A549 (cell line): ENCODE results near the gene DCAF15. TPM values are rescaled to one million over a fixed set of nuclear protein-coding genes. Genes with fewer than 3 reads are reported as not detected.

Experiments used
- ATAC-seq, 2 experiments: fragments of 200-7000 bp in 1 of 2; fragments of >200 bp in 1 of 2; cut with Nextera tagmentation in 1 of 2; cut with Tn5 transposase in 1 of 2; 3 replicates each; pipeline versions ENCODE4 v1.8.0 to v1.9.1; 2018 to 2020; ENCODE audit warnings: mild to moderate bottlenecking in 1 of 2, moderate library complexity in 1 of 2
- CTCF ChIA-PET: fragments of 300-600 bp; sonication (Branson Sonifier 250); formaldehyde crosslinking; extraction: SDS; loops from one replicate; lab custom pipeline; 2021; ENCODE audit warnings: antibody characterized with exemption, inconsistent platforms; lab: Yijun Ruan, JAX
- POLR2A ChIA-PET: fragments of 350-600 bp; formaldehyde crosslinking; extraction: SDS; loops from one replicate; lab custom pipeline; 2021; ENCODE audit warnings: antibody characterized with exemption, inconsistent platforms; lab: Yijun Ruan, JAX
- DNase-seq, 2 experiments: peaks; one replicate each; pipeline versions ENCODE4 v3.0.0 to v3.0.0-alpha.2; 2011 to 2016; ENCODE audit warnings: low read depth in 1 of 2, low spot score in 1 of 2
- FAIRE-seq: peaks from 2 replicates; lab custom pipeline; 2011; peaks lifted over from hg19 to GRCh38; lab: Jason Lieb, UNC
- H3K27ac ChIP-seq, 2 experiments: fragments of >200 bp; sonication (Bioruptor Twin); formaldehyde crosslinking; 3 replicates each; pipeline ENCODE4 v1.5.1; 2016 to 2017
- H3K4me1 ChIP-seq: fragments of >200 bp; sonication (Bioruptor Twin); formaldehyde crosslinking; 3 replicates; pipeline ENCODE4 v1.6.1; 2016
- H3K4me2 ChIP-seq: fragments of >200 bp; sonication (Bioruptor Twin); formaldehyde crosslinking; 3 replicates; pipeline ENCODE4 v1.6.1; 2016
- H3K4me3 ChIP-seq: fragments of >200 bp; sonication (Bioruptor Twin); formaldehyde crosslinking; 3 replicates; pipeline ENCODE4 v1.5.1; 2016
- H3K9me3 ChIP-seq: fragments of >200 bp; sonication (Bioruptor Twin); formaldehyde crosslinking; 3 replicates; pipeline ENCODE4 v1.6.1; 2016
- CBX2 ChIP-seq: fragments of 200-600 bp; sonication (generic); IDR thresholded peaks from 2 replicates; pipeline ENCODE4 v1.6.1; 2016; ENCODE audit warnings: low read depth, mild to moderate bottlenecking, borderline replicate concordance
- CHD4 ChIP-seq: fragments of 200-600 bp; sonication (generic); IDR thresholded peaks from 2 replicates; pipeline ENCODE4 v1.6.1; 2016; ENCODE audit warnings: antibody characterized with exemption, mild to moderate bottlenecking, borderline replicate concordance
- E2F6 ChIP-seq: IDR thresholded peaks from 2 replicates; pipeline ENCODE4 v1.6.1; 2012; ENCODE audit warnings: low read depth, borderline replicate concordance
- ELK1 ChIP-seq: fragments of 150-350 bp; IDR thresholded peaks from 2 replicates; pipeline ENCODE4 v1.6.1; 2014; ENCODE audit warnings: low read depth, mild to moderate bottlenecking, low read length
- EP300 ChIP-seq, 2 experiments: fragments of >200 bp; sonication (Bioruptor Twin); formaldehyde crosslinking; IDR thresholded peaks; 2 replicates in 1 of 2; 3 replicates in 1 of 2; pipeline ENCODE4 v1.6.1; 2016 to 2017
- FOSL2 ChIP-seq, 2 experiments: fragments of 450-650 bp in 1 of 2; fragments of >200 bp in 1 of 2; sonication (Bioruptor Twin) in 1 of 2; formaldehyde crosslinking; IDR thresholded peaks; 2 replicates each; pipeline versions ENCODE4 v1.5.0 to v1.6.1; 2016 to 2020; ENCODE audit warnings: mild to moderate bottlenecking in 1 of 2, moderate library complexity in 1 of 2
- FOXS1 ChIP-seq: fragments of 250-450 bp; sonication (Bioruptor Pico); IDR thresholded peaks from 2 replicates; pipeline ENCODE4 v1.5.0; 2020; ENCODE audit warnings: mild to moderate bottlenecking, moderate library complexity
- GATA3 ChIP-seq: IDR thresholded peaks from 2 replicates; pipeline ENCODE4 v1.6.1; 2012; ENCODE audit warnings: borderline replicate concordance
- HDAC2 ChIP-seq: fragments of 200-600 bp; sonication (generic); IDR thresholded peaks from 2 replicates; pipeline ENCODE4 v1.6.1; 2016
- HOXA7 ChIP-seq: fragments of 250-450 bp; sonication (Bioruptor Pico); IDR thresholded peaks from 2 replicates; pipeline ENCODE4 v1.5.0; 2020; ENCODE audit warnings: mild to moderate bottlenecking, moderate library complexity
- MAX ChIP-seq: IDR thresholded peaks from 2 replicates; pipeline ENCODE4 v1.6.1; 2012
- MAZ ChIP-seq: fragments of 150-350 bp; IDR thresholded peaks from 2 replicates; pipeline ENCODE4 v1.6.1; 2014; ENCODE audit warnings: antibody characterized with exemption, low read depth, low read length, borderline replicate concordance
- MYC ChIP-seq: IDR thresholded peaks from 2 replicates; pipeline ENCODE4 v1.6.1; 2012; ENCODE audit warnings: mild to moderate bottlenecking, inconsistent platforms, low read length, improper control_type of control experiment, borderline replicate concordance
- NR3C1 ChIP-seq: fragments of >200 bp; sonication (Bioruptor Twin); formaldehyde crosslinking; IDR thresholded peaks from 3 replicates; pipeline ENCODE4 v1.6.1; 2017
- POLR2AphosphoS2 ChIP-seq: conservative IDR thresholded peaks from 2 replicates; pipeline ENCODE4 v1.6.1; 2012; ENCODE audit warnings: low read length, improper control_type of control experiment, inconsistent platforms
- REST ChIP-seq: fragments of 200-600 bp; sonication (generic); IDR thresholded peaks from 2 replicates; pipeline ENCODE4 v1.6.1; 2016; ENCODE audit warnings: antibody characterized with exemption, mild to moderate bottlenecking, moderate library complexity
- RNF2 ChIP-seq: fragments of 200-600 bp; sonication (generic); IDR thresholded peaks from 2 replicates; pipeline ENCODE4 v1.6.1; 2016; ENCODE audit warnings: low read depth, mild to moderate bottlenecking, antibody characterized with exemption, moderate library complexity, borderline replicate concordance
- SREBF2 ChIP-seq: fragments of 450-650 bp; IDR thresholded peaks from 2 replicates; pipeline ENCODE4 v1.6.1; 2014; ENCODE audit warnings: mild to moderate bottlenecking, moderate library complexity
- ZNF302 ChIP-seq: fragments of 250-450 bp; sonication (Bioruptor Pico); IDR thresholded peaks from 2 replicates; pipeline ENCODE4 v1.9.0; 2021; ENCODE audit warnings: inconsistent platforms, mild to moderate bottlenecking, moderate library complexity
- WGBS: methylation state at CpG from one replicate; pipeline ENCODE4 v1.1.6; 2017; ENCODE audit errors: missing lambda C conversion rate; 5-methylcytosine and 5-hydroxymethylcytosine counted together
- polyA plus RNA-seq, 4 experiments: library from polyadenylated mRNA; depleted of rRNA in 3 of 4; stranded (reverse); fragments of >200 nt; fragmentation: RNase III in 1 of 4; extraction: RNeasy Plus Mini Kit Qiagen cat#74134 plus additional on column Dnase treatment in 1 of 4; gene quantifications; 2 replicates in 3 of 4; 3 replicates in 1 of 4; pipeline ENCODE4 v1.2.3, GENCODE V29; 2011 to 2017
- TF ChIP-seq, protein P1 (sequence below): fragments of >200 bp; sonication (Bioruptor Twin); formaldehyde crosslinking; IDR thresholded peaks from 3 replicates; pipeline ENCODE4 v1.6.1; 2016
- TF ChIP-seq, protein P2 (sequence below): fragments of >200 bp; sonication (Bioruptor Twin); formaldehyde crosslinking; IDR thresholded peaks from 2 replicates; pipeline ENCODE4 v1.6.1; 2016

The DCAF15 gene
- polyA plus RNA-seq, 2 of the 4 experiments (the other 2 are of a cell fraction): 10.2 to 23.0 TPM

DNA sequence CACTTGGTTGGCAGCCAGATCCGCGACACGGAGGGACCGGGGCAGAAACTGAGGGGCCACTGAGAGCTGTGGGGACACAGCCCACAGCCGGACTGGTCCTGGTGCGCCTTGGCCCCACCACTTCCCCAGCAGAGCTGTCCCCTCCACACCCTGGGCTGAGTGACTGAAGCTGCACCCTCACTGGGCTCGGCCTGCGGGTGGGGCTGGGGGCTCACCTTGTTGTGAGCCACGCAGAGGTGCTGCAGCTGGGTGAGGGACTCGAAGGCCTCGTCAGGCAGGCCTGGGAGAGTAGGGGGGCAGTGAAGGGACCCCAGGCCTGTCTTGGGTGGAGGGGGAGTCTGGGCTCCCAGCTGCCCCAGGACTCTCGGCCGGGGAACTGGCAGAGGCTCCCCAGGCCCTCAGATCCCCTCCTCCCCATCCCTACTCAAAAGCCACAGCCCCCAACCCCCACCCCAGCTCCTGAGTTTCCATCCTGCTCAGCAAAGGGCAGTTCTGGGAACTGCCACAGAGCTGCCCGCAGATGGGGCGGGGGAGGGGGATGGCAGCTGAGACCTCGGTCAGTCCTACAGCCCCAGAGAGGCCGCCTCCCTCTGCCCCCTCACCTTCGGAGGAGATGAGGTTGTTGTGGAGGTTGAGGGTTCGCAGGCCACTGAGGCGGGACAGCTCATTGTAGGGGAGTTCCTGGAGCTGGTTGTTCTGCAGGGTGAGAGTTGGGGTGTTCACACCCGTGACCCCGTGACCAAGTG lies 16.4 kb upstream of the DCAF15 start:
- CTCF ChIA-PET: interaction anchor here (1.1 kb wide), 1 partner anchor 14 kb away, joined by 4 read pairs; no protein-coding TSS in a partner anchor
- no peak for TF ChIP-seq RNF2
- FAIRE-seq (no peak), ATAC-seq (no peak; a peak in 1 of 6 replicates), DNase-seq (no peak)
- Histone ChIP-seq H3K4me2 (no peak overlapping the region), H3K4me1 (peaks cover 8% of the 10 kb centered on the region; the same call in 1 of the 3 replicates), H3K27ac (no peak overlapping the region), H3K9me3 (no peaks in the 10 kb centered on the region), H3K4me3 (no peak overlapping the region)
- POLR2A ChIA-PET: no interaction called here
- WGBS: 94% methylated on average over 13 of the region's 22 CpGs

DNA sequence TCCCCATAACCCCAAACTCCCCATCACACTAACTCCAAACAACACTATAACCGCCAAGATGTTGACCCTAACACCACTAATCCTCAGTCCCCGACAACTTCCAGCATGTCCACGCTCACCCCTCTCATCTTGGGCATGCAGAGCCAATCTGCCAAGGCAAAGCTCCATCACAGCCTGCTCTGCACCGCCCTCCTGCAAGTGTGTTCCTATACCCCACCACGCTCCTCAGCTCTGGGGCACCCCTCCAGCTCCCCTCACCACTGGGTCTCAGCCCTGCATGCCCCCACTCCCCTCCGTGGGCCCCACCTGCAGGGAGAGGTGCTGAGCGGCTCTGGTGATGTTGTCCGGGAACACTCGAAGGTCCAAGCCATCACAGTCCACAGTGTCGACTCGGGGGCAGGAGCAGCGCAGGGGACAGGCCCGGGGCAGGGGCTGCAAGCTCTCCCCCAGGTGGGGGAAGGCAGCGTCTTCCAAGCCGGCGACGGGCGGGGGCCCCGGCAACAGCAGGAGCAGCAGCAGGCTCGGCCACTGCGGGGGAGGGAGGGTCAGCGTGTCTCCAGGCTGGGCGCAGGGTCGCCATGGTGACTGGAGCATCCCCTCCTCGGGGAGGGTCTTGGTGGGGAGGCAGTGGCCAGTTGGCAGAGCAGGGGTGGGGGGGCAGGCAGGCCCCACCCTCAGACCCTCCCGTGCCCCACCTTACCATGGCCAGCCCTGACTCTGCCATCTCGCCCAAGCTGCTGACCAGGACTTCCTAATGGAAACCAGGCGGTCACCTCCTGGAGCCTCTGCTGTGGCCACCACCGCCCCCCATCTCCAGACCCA lies 14.6 kb upstream of the DCAF15 start:
- 44% methylated on average over 7 of the region's 29 CpGs for WGBS
- no peak for TF ChIP-seq MAZ
- no peak for TF ChIP-seq HDAC2
- TF ChIP-seq SREBF2: no peak
- TF ChIP-seq CHD4: no peak
- TF ChIP-seq CBX2: no peak
- no peak for TF ChIP-seq EP300 (IDR thresholded peaks at IDR 0.05)
- no peak for TF ChIP-seq MAX
- no peak for TF ChIP-seq HOXA7 (CRISPR knock-in tag)
- H3K4me2 ChIP-seq: peak overlapping the region; percentile 48
- ATAC-seq (peak; percentile 43 to 60; a peak in 4 of 6 replicates), FAIRE-seq (no peak), DNase-seq (no peak)
- ChIA-PET POLR2A (interaction anchor here (0.6 kb wide), 1 partner anchor 144 kb away, joined by 8 read pairs; no protein-coding TSS in a partner anchor), CTCF (no interaction called here)
- no peaks in the 10 kb centered on the region for H3K9me3 ChIP-seq
- H3K4me3 ChIP-seq: no peak overlapping the region
- peak overlapping the region in 1 of 2 experiments; percentile 66; a peak in 3 of 6 replicates for H3K27ac ChIP-seq
- H3K4me1 ChIP-seq: peaks cover 8% of the 10 kb centered on the region; the same call in 1 of the 3 replicates

- FAIRE-seq (no peak), DNase-seq (no peak), ATAC-seq (peak; percentile 15 to 57; a peak in 3 of 6 replicates)
- Histone ChIP-seq H3K4me1 (peaks cover 8% of the 10 kb centered on the region; the same call in 1 of the 3 replicates), H3K27ac (peak within 1 kb of the TSS in 1 of 2 experiments; percentile 66; a peak in 3 of 6 replicates), H3K4me2 (peak within 1 kb of the TSS; percentile 48), H3K4me3 (no peak within 1 kb of the TSS), H3K9me3 (no peaks in the 10 kb centered on the region)
- ChIA-PET CTCF (interaction anchor here (1.1 kb wide), 1 partner anchor 20 kb away, joined by 3 read pairs; no protein-coding TSS in a partner anchor), POLR2A (no interaction called here)
- WGBS: 58% methylated on average over 2 of the region's 21 CpGs
- TF ChIP-seq REST (no peak), MYC (no peak), NR3C1 (no peak), GATA3 (no peak), ELK1 (no peak), ZNF302 (CRISPR knock-in tag) (no peak), FOXS1 (CRISPR knock-in tag) (no peak), FOSL2 (IDR thresholded peaks at IDR 0.05) (no peak), FOSL2 (CRISPR knock-in tag; IDR thresholded peaks at IDR 0.05) (no peak), POLR2AphosphoS2 (no peak), E2F6 (no peak)
- TF ChIP-seq, protein P1, sequence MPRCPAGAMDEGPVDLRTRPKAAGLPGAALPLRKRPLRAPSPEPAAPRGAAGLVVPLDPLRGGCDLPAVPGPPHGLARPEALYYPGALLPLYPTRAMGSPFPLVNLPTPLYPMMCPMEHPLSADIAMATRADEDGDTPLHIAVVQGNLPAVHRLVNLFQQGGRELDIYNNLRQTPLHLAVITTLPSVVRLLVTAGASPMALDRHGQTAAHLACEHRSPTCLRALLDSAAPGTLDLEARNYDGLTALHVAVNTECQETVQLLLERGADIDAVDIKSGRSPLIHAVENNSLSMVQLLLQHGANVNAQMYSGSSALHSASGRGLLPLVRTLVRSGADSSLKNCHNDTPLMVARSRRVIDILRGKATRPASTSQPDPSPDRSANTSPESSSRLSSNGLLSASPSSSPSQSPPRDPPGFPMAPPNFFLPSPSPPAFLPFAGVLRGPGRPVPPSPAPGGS: no peak
- TF ChIP-seq, protein P2, sequence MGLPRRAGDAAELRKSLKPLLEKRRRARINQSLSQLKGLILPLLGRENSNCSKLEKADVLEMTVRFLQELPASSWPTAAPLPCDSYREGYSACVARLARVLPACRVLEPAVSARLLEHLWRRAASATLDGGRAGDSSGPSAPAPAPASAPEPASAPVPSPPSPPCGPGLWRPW: no peak
These were observed 13.8 kb upstream of the DCAF15 start, which contains the start of gene PODNL1 for GRCh38 chr19:13938301-13939064. Gene PODNL1, minus strand, starts transcription at chr19:13938417. Its CDS starts 236 bp downstream, at chr19:13938181.
